GM23248 (cell line): Measurements from ENCODE around the gene TNS3. TPM values are rescaled to one million over a fixed set of nuclear protein-coding genes. Genes with fewer than 3 reads are reported as not detected.

Experiments
- DNase-seq: peaks from one replicate; pipeline ENCODE4 v3.0.0-alpha.2; 2015
- H2AFZ ChIP-seq: fragments of 200-600 bp; sonication (generic); 2 replicates; pipeline ENCODE4 v1.6.1; 2016; ENCODE audit warnings: antibody characterized with exemption
- H3F3A ChIP-seq: fragments of 200-600 bp; sonication (generic); 2 replicates; pipeline ENCODE4 v1.6.1; 2016; ENCODE audit warnings: mild to moderate bottlenecking, antibody characterized with exemption, mixed run types; ENCODE audit not compliant: insufficient read depth
- H3K27ac ChIP-seq: fragments of 200-600 bp; sonication (generic); 2 replicates; pipeline ENCODE4 v1.5.1; 2016; ENCODE audit warnings: mild to moderate bottlenecking
- H3K27me3 ChIP-seq: fragments of 200-600 bp; sonication (generic); replicated peaks from 2 replicates; pipeline ENCODE4 v1.6.1; 2016; ENCODE audit warnings: mild to moderate bottlenecking; ENCODE audit not compliant: insufficient read depth
- H3K36me3 ChIP-seq: fragments of 200-600 bp; sonication (generic); 2 replicates; pipeline ENCODE4 v1.6.1; 2016; ENCODE audit warnings: low read depth, mild to moderate bottlenecking
- H3K4me1 ChIP-seq: fragments of 200-600 bp; sonication (generic); 2 replicates; pipeline ENCODE4 v1.6.1; 2016; ENCODE audit warnings: mild to moderate bottlenecking; ENCODE audit not compliant: insufficient read depth
- H3K4me2 ChIP-seq: fragments of 200-600 bp; sonication (generic); one replicate; pipeline ENCODE4 v1.6.1; 2016; ENCODE audit warnings: mild to moderate bottlenecking; ENCODE audit not compliant: unreplicated experiment
- H3K4me3 ChIP-seq: fragments of 200-600 bp; sonication (generic); 2 replicates; pipeline ENCODE4 v1.5.1; 2016; ENCODE audit warnings: mild to moderate bottlenecking
- H3K79me2 ChIP-seq: fragments of 200-600 bp; sonication (generic); 2 replicates; pipeline ENCODE4 v1.6.1; 2016; ENCODE audit warnings: mild to moderate bottlenecking; ENCODE audit not compliant: insufficient read depth
- H3K9ac ChIP-seq: fragments of 200-600 bp; sonication (generic); 2 replicates; pipeline ENCODE4 v1.6.1; 2016; ENCODE audit warnings: mild to moderate bottlenecking
- H3K9me2 ChIP-seq: fragments of 200-600 bp; sonication (generic); 2 replicates; pipeline ENCODE4 v1.6.1; 2016; ENCODE audit warnings: mixed run types, mild to moderate bottlenecking, moderate library complexity; ENCODE audit not compliant: insufficient read depth
- H3K9me3 ChIP-seq: fragments of 200-600 bp; sonication (generic); one replicate; pipeline ENCODE4 v1.6.1; 2017; ENCODE audit warnings: low read depth
- H4K20me1 ChIP-seq: fragments of 200-600 bp; sonication (generic); 2 replicates; pipeline ENCODE4 v1.6.0; 2016; ENCODE audit not compliant: insufficient read depth
- EZH2 ChIP-seq: fragments of 200-600 bp; sonication (generic); IDR thresholded peaks from 2 replicates; pipeline ENCODE4 v1.6.1; 2018; ENCODE audit warnings: antibody characterized with exemption, mild to moderate bottlenecking; ENCODE audit not compliant: insufficient read depth, poor library complexity, severe bottlenecking
- EZH2phosphoT487 ChIP-seq: fragments of 200-600 bp; sonication (generic); IDR thresholded peaks from 2 replicates; pipeline ENCODE4 v1.6.1; 2018; ENCODE audit warnings: antibody characterized with exemption, moderate library complexity, mild to moderate bottlenecking, low read depth; ENCODE audit not compliant: insufficient read depth
- WGBS, 2 experiments: methylation state at CpG; one replicate each; pipeline ENCODE4 v1.1.6; 2015 to 2017; ENCODE audit warnings: low lambda C conversion rate in 2 of 2, low coverage in 1 of 2; ENCODE audit errors: missing lambda C conversion rate in 2 of 2; 5-methylcytosine and 5-hydroxymethylcytosine counted together
- in situ Hi-C: fragments of 300-500 bp; cut with MboI; formaldehyde crosslinking; loops from 2 replicates; pipeline ENCODE4 v1.15.0; 2020
- polyA plus RNA-seq: library from polyadenylated mRNA; unstranded; fragments of >200 nt; fragmentation: Nextera tagmentation; extraction: Ambion mirVana; gene quantifications from 2 replicates; pipeline ENCODE4 v1.2.1, GENCODE V29; 2016
- total RNA-seq: library from RNA; depleted of rRNA; stranded (reverse); fragments of >200 nt; shearing (Covaris generic); gene quantifications from 2 replicates; pipeline ENCODE4 v1.2.3, GENCODE V29; 2014

Gene TNS3
- total and polyA plus RNA-seq, 2 experiments from 2014 or later: 18.6 to 47.0 TPM

DNA sequence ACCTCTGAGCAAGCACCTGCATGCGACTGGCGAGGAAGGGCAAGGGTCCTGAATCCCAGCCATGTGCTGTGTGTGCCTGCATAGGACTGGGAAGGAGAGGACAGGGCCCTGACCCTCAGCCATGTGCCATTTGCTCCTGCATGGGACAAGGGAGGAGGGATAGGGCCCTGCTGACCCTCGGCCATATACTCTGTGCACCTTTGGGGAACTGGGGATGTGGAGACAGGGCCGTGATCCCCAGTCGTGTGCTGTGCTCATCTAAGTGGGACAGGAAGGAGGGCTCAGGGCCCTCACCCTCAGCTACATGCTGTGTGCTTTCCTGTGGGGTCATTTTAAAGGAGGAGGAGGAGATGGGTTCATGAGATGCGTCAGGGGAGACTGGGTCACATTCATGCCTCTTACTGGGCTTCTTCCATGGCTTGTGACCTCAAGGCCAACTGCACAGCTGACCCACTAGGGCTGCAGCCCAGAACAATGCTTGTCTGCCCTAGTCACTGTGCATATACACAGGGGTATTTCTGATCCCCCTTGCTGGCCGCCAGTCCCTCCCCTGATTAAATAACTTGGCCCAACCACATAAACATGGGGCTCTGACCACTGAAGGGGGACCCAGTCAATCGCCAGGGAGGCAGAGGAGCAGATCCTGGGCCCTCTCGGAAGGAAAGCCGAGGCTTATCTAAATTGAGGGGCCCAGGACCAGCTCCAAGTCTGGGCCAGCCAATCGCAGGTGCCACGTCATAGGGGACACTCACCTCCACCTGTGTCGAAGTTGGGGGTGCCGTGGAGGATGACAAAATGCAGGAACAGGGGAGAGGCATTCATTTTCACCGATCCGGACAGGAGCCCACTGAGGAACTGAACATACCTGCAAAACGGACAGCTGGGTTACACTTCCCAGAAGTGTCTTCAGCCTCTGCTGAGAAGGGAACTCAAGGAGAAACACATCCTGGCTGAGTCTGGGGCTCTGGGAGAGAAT, 167.3 kb downstream of the TNS3 start:
- TF ChIP-seq EZH2phosphoT487: no peak
- no peak for TF ChIP-seq EZH2

DNA sequence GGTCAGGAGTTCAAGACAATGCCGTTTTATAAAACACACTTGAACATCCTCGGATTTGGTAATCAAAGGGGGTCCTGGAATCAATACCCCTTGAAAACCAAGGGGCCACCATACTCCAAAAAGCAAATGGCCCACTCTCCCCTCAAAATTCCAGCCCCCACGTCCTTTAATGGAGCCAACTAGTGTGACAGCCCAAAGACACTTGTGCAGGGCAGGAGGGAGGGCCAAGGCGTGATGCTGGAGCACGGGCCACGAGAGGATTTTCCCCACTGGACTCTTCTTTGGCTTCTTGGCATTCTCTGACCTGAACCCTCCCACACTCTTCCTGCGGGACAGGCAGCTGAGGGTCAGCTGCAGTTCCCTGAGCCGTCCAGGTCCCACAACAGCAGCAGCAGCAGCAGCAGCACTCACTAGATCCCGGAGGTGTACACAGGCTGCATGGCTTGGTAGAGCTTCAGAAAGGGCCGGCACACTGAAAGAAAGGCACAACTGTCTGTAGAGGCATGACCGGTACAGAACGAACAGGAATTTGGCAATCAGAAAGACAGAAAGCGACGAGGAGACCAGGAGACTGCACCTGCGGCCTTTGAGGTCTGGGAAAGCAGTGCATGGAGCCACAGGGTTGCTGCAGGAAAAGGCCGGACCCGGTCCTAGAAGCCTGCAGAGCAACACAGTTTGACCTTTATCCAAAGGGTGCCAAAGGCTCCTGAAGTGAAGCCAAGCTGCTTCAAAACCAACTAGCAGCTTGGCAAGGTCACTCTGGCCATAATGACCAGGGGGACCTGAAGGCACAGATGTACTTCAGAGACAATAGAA, 168.2 kb downstream of the TNS3 start:
- 0 out of 2 replicates have a peak, but pooled peaks cover 4% of the 10 kb centered on the region for H3F3A ChIP-seq
- H3K9ac ChIP-seq: no peak overlapping the region
- WGBS, 2 experiments: 95 to 96% methylated on average over 17 of the region's 17 CpGs
- H3K27me3 ChIP-seq: no peaks in the 10 kb centered on the region
- no peaks in the 10 kb centered on the region for H3K9me2 ChIP-seq
- no peak for DNase-seq
- TF ChIP-seq EZH2 (no peak), EZH2phosphoT487 (no peak)
- no peaks in the 10 kb centered on the region for H4K20me1 ChIP-seq
- no peak overlapping the region for H3K4me2 ChIP-seq
- H3K4me3 ChIP-seq: no peak overlapping the region
- in situ Hi-C loops: no loop called here
- H3K27ac ChIP-seq: no peak overlapping the region
- no peak overlapping the region for H2AFZ ChIP-seq
- no peaks in the 10 kb centered on the region for H3K9me3 ChIP-seq
- H3K4me1 ChIP-seq: peaks cover 4% of the 10 kb centered on the region
- H3K36me3 ChIP-seq: peaks cover 26% of the 10 kb centered on the region
- H3K79me2 ChIP-seq: no peaks in the 10 kb centered on the region

More for the DNA sequence above, 167.3 kb downstream of the TNS3 start:
- H3K9me3 ChIP-seq: no peaks in the 10 kb centered on the region
- H3K9ac ChIP-seq: no peak overlapping the region
- no peaks in the 10 kb centered on the region for H3K79me2 ChIP-seq
- no peaks in the 10 kb centered on the region for H4K20me1 ChIP-seq
- H3K36me3 ChIP-seq: peaks cover 24% of the 10 kb centered on the region
- H3F3A ChIP-seq: peaks cover 11% of the 10 kb centered on the region
- no peak overlapping the region for H3K4me3 ChIP-seq
- no peaks in the 10 kb centered on the region for H3K9me2 ChIP-seq
- peaks cover 10% of the 10 kb centered on the region for H3K4me1 ChIP-seq
- in situ Hi-C loops: no loop called here
- H3K4me2 ChIP-seq: no peak overlapping the region
- DNase-seq: no peak
- H2AFZ ChIP-seq: no peak overlapping the region
- 92 to 94% methylated on average over 16 to 17 of the region's 17 CpGs for WGBS, 2 experiments
- no peaks in the 10 kb centered on the region for H3K27me3 ChIP-seq
- no peak overlapping the region for H3K27ac ChIP-seq

DNA sequence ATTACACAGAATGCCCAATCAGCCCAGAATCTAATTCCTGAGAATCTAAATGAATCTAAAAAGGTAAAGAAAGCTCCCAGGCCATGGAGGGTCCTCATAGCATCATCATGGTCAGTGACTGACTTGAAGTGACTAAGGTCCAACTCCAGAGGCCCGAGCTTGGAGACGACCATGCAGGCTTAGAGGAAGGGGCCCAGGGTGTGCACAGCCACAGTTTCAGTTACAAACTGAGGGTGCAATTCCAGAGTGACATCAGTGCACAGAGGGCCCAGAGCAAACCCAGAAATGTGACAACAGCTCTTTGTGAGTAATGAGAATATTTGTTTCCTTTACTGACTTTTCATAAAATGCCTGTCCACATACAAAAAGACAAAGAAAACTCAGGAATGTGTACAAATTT, 170.0 kb downstream of the TNS3 start:
- in situ Hi-C loops: no loop called here
- no peak overlapping the region for H3K9ac ChIP-seq
- no peaks in the 10 kb centered on the region for H3K9me2 ChIP-seq
- no peak overlapping the region for H3K4me3 ChIP-seq
- H3K9me3 ChIP-seq: no peaks in the 10 kb centered on the region
- H3K36me3 ChIP-seq: peaks cover 26% of the 10 kb centered on the region
- H3K4me2 ChIP-seq: no peak overlapping the region
- TF ChIP-seq EZH2phosphoT487 (no peak), EZH2 (no peak)
- H3F3A ChIP-seq: no peaks in the 10 kb centered on the region
- H3K27me3 ChIP-seq: no peaks in the 10 kb centered on the region
- 96 to 97% methylated on average over 2 of the region's 2 CpGs for WGBS, 2 experiments
- H3K79me2 ChIP-seq: no peaks in the 10 kb centered on the region
- H2AFZ ChIP-seq: no peak overlapping the region
- no peak overlapping the region for H3K27ac ChIP-seq
- DNase-seq: no peak
- no peaks in the 10 kb centered on the region for H4K20me1 ChIP-seq
- H3K4me1 ChIP-seq: no peaks in the 10 kb centered on the region

DNA sequence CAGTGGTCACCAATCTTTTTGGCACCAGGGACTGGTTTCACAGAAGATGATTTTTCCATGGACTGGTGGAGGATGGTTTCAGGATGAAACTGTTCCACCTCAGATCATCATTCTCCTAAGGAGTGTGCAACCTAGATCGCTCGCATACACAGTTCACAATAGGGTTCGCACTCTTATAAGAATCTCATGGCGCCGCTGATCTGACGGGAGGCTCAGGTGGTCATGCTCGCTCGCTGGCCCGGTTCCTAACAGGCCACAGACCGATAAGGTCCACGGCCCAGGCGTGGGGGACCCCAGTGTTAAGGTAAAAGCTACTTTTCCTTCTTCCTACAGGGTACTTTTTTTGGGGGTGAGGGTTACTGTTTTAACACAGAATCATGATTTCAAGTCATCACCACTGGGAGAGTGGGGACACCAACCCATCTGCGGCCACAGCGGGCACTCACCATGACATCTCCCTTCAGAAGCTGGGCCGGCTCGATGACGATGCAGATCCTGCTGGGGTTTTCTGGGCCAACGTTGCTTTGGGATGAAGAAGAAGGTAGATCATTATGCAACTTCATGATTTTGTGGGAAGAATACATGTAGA, 170.5 kb downstream of the TNS3 start:
- no peak for TF ChIP-seq EZH2
- TF ChIP-seq EZH2phosphoT487: no peak

More for the DNA sequence above, 170.5 kb downstream of the TNS3 start:
- Histone ChIP-seq H3K27ac (no peak overlapping the region), H3F3A (no peaks in the 10 kb centered on the region), H3K9me3 (no peaks in the 10 kb centered on the region), H3K36me3 (peaks cover 26% of the 10 kb centered on the region), H4K20me1 (no peaks in the 10 kb centered on the region), H3K4me1 (no peaks in the 10 kb centered on the region), H3K27me3 (no peaks in the 10 kb centered on the region), H3K9ac (no peak overlapping the region), H2AFZ (no peak overlapping the region), H3K79me2 (no peaks in the 10 kb centered on the region), H3K9me2 (no peaks in the 10 kb centered on the region), H3K4me3 (no peak overlapping the region), H3K4me2 (no peak overlapping the region)
- 94% methylated on average over 18 of the region's 18 CpGs for WGBS, 2 experiments
- in situ Hi-C loops: no loop called here
- DNase-seq: no peak
